Renal cortex interstitium (tissue), 11 donors: Measurements from ENCODE around the gene KLHL35. TPM values are rescaled to one million over a fixed set of nuclear protein-coding genes. Genes with fewer than 3 reads are reported as not detected.
"Not testable (repeated sequence)": the region's sequence is repeated elsewhere in the genome, so short reads cannot be mapped to it uniquely, and the experiment has no call there.

Experiments
- DNase-seq, 11 donors: peaks; one replicate each; pipeline ENCODE4 v3.0.0-alpha.2; 2013; ENCODE audit warnings: low read depth in 9 of 11, low spot score in 4 of 11; ENCODE audit errors: extremely low read depth in 1 of 11
- polyA plus RNA-seq, 3 donors: library from polyadenylated mRNA; unstranded; fragments of 120-200 nt; gene quantifications; one replicate each; pipeline ENCODE4 v1.2.1, GENCODE V29; 2013; ENCODE audit not compliant: insufficient read length in 3 of 3

Gene KLHL35
- polyA plus RNA-seq, 3 donors: 0.46 to 0.68 (median 0.47) TPM

GRCh38 chr11:75403037-75403436, 30.0 kb downstream of the KLHL35 start:
- DNase-seq: no peak

- DNase-seq: no peak
These were observed 30.8 kb downstream of the KLHL35 start for GRCh38 chr11:75402002-75402773.

GRCh38 chr11:75400146-75400865, 32.7 kb downstream of the KLHL35 start:
- no peak for DNase-seq

- peak; percentile 81 to 93 (median 90) for DNase-seq
These were observed 33.5 kb downstream of the KLHL35 start, which contains the start of gene RPS3 for GRCh38 chr11:75399344-75400145. Gene RPS3 (plus strand): TSS chr11:75399518. CDS start chr11:75399548, 30 bp downstream.

- no peak for DNase-seq
These were observed 34.1 kb downstream of the KLHL35 start for GRCh38 chr11:75398906-75399305.

GRCh38 chr11:75394085-75394840, 38.7 kb downstream of the KLHL35 start:
- DNase-seq: no peak

GRCh38 chr11:75389925-75390324, 43.1 kb downstream of the KLHL35 start:
- no peak for DNase-seq

GRCh38 chr11:75389276-75389605, 43.8 kb downstream of the KLHL35 start:
- DNase-seq: no peak

- peak in 7 of 11 donors; percentile 41 to 73 (median 59) for DNase-seq
These were observed 44.4 kb downstream of the KLHL35 start for GRCh38 chr11:75388386-75389275.

- no peak for DNase-seq
These were observed 45.2 kb downstream of the KLHL35 start for GRCh38 chr11:75387736-75388294.

- DNase-seq: no peak
These were observed 45.9 kb downstream of the KLHL35 start for GRCh38 chr11:75386942-75387630.

- DNase-seq: peak in 7 of 11 donors; percentile 47 to 62 (median 55)
These were observed 48.4 kb downstream of the KLHL35 start for GRCh38 chr11:75384438-75385080.

- no peak for DNase-seq
These were observed 49.8 kb downstream of the KLHL35 start for GRCh38 chr11:75383246-75383645.

- no peak for DNase-seq
These were observed 52.1 kb downstream of the KLHL35 start for GRCh38 chr11:75380716-75381420.

- DNase-seq: no peak
These were observed 52.8 kb downstream of the KLHL35 start for GRCh38 chr11:75380245-75380644.

GRCh38 chr11:75378776-75379175, 54.2 kb downstream of the KLHL35 start:
- not testable (repeated sequence) for DNase-seq
